Lung (tissue), 12 donors: ENCODE measurements around the gene DCAKD. TPM values are rescaled to one million over a fixed set of nuclear protein-coding genes. Genes with fewer than 3 reads are reported as not detected.

Experiments used
- ATAC-seq: fragments of 200-7000 bp; cut with Tn5 transposase; one replicate; pipeline ENCODE4 v1.9.1; 2020; ENCODE audit warnings: moderate number of reproducible peaks; ENCODE audit not compliant: insufficient read depth, low FRiP score
- DNase-seq, 3 donors: peaks; one replicate each; pipeline ENCODE4 v3.0.0-alpha.2; 2013 to 2017
- H3K27ac ChIP-seq, 2 donors: one replicate each; pipeline ENCODE4 v1.5.1; 2013; ENCODE audit warnings: mild to moderate bottlenecking in 2 of 2, moderate library complexity in 2 of 2, control low read depth in 1 of 2, inconsistent platforms in 1 of 2, low read depth in 1 of 2, low read length in 1 of 2
- H3K27me3 ChIP-seq, 3 donors: one replicate each; pipeline ENCODE4 v1.5.1; 2013; ENCODE audit warnings: low read length in 2 of 3; ENCODE audit not compliant: control insufficient read depth in 3 of 3, insufficient read depth in 3 of 3
- H3K36me3 ChIP-seq, 4 donors: one replicate each; pipeline ENCODE4 v1.5.1; 2013; ENCODE audit warnings: low read length in 4 of 4, mild to moderate bottlenecking in 1 of 4, moderate library complexity in 1 of 4; ENCODE audit not compliant: control insufficient read depth in 4 of 4, insufficient read depth in 4 of 4
- H3K4me1 ChIP-seq, 5 donors: one replicate each; pipeline ENCODE4 v1.5.1; 2013; ENCODE audit warnings: low read length in 5 of 5, mild to moderate bottlenecking in 2 of 5, moderate library complexity in 1 of 5; ENCODE audit not compliant: control insufficient read depth in 5 of 5, insufficient read depth in 5 of 5
- H3K4me3 ChIP-seq: one replicate; pipeline ENCODE4 v1.5.1; 2013; ENCODE audit warnings: mild to moderate bottlenecking, control low read depth, moderate library complexity
- H3K9ac ChIP-seq, 2 donors: one replicate each; pipeline ENCODE4 v1.5.1; 2013; ENCODE audit warnings: low read length in 2 of 2, control low read depth in 1 of 2; ENCODE audit not compliant: insufficient read depth in 1 of 2
- H3K9me3 ChIP-seq, 4 donors: one replicate each; pipeline ENCODE4 v1.5.1; 2013; ENCODE audit warnings: low read length in 3 of 4, mild to moderate bottlenecking in 1 of 4, moderate library complexity in 1 of 4; ENCODE audit not compliant: control insufficient read depth in 4 of 4, insufficient read depth in 3 of 4
- CTCF ChIP-seq: IDR thresholded peaks from 2 replicates; pipeline ENCODE4 v1.5.1; 2012; ENCODE audit warnings: mild to moderate bottlenecking; ENCODE audit errors: control extremely low read depth, extremely low read depth
- WGBS, 2 donors: extraction: QIAGEN DNeasy Blood & Tissue Kit; methylation state at CpG; one replicate each; pipeline ENCODE4 v1.1.7; 2013; 5-methylcytosine and 5-hydroxymethylcytosine counted together
- polyA plus RNA-seq, 2 donors: library from polyadenylated mRNA; stranded (reverse); fragments of 200-250 nt; gene quantifications; one replicate each; pipeline ENCODE4 v1.2.1, GENCODE V29; 2013
- total RNA-seq, 2 donors: library from RNA; depleted of rRNA in 1 of 2; stranded (reverse); fragments of >200 nt in 1 of 2; gene quantifications; one replicate each; pipeline ENCODE4 v1.2.1, GENCODE V29; 2014 to 2021
- donor health status: control.
- donor health status: control.
- donor health status: Bipolar disorder and iron deficiency.
- donor health status: healthy.
- donor health status: DM: yes; HTN: yes; CAD: no.

DCAKD gene
- total and polyA plus RNA-seq, 4 donors = 11.8 to 28.8 (median 20.2) TPM

GRCh38 chr17:45029096-45029495, 22.3 kb downstream of the DCAKD start:
- H3K4me3 ChIP-seq = no peak overlapping the region
- H3K9ac ChIP-seq = no peak overlapping the region
- H3K36me3 ChIP-seq = peaks cover 0 to 34% (median 24%) of the 10 kb centered on the region in 4 donors
- H3K27ac ChIP-seq = no peak overlapping the region
- no peak for DNase-seq
- ATAC-seq = no peak
- H3K9me3 ChIP-seq = no peaks in the 10 kb centered on the region
- TF ChIP-seq CTCF = no peak
- H3K4me1 ChIP-seq = peaks cover 0 to 25% (median 8%) of the 10 kb centered on the region in 5 donors
- whole genome bisulfite sequencing, 2 donors = 95 to 97% methylated on average over 7 of the region's 7 CpGs
- no peaks in the 10 kb centered on the region for H3K27me3 ChIP-seq

GRCh38 chr17:45022655-45023339, 28.6 kb downstream of the DCAKD start:
- Histone ChIP-seq H3K27ac (no peak overlapping the region), H3K9me3 (no peaks in the 10 kb centered on the region), H3K36me3 (peaks cover 0 to 12% (median 6%) of the 10 kb centered on the region in 4 donors), H3K27me3 (peaks cover 0 to 17% (median 4%) of the 10 kb centered on the region in 3 donors), H3K9ac (no peak overlapping the region), H3K4me1 (peaks cover 0 to 38% (median 11%) of the 10 kb centered on the region in 5 donors), H3K4me3 (no peak overlapping the region)
- DNase-seq = no peak
- WGBS, 2 donors = 85 to 88% methylated on average over 13 of the region's 13 CpGs
- ATAC-seq = no peak
- no peak for TF ChIP-seq CTCF

- Histone ChIP-seq H3K9me3 (no peaks in the 10 kb centered on the region), H3K36me3 (peaks cover 0 to 11% (median 6%) of the 10 kb centered on the region in 4 donors), H3K27me3 (peaks cover 0 to 19% (median 4%) of the 10 kb centered on the region in 3 donors), H3K27ac (no peak overlapping the region), H3K4me3 (no peak overlapping the region), H3K4me1 (peaks cover 0 to 40% (median 11%) of the 10 kb centered on the region in 5 donors), H3K9ac (no peak overlapping the region)
- 74% methylated on average over 8 of the region's 8 CpGs for WGBS, 2 donors
- DNase-seq (no peak), ATAC-seq (no peak)
- no peak for TF ChIP-seq CTCF
These were observed 29.2 kb downstream of the DCAKD start for GRCh38 chr17:45022288-45022648.
